ENCODE results near the gene SLC35F1.

The SLC35F1 gene

DNA sequence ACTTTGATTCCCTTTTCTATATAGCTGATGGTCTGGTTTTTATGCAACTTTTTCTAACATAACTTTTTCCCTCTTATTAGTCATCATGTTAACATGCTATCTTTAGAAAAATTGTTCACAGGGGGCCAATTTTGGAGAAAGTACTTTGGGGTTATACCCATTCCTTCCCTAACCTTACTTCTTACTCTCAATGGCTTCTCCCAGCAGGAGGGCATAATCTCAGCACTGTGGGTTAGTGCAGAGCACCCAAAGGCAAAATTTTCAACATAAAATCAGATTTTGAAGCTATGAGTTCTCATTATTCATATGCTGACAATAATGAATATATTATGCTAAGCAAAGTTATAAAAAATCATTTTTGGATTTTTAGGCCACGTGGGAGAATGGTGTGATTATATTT is 299.2 kb downstream of the SLC35F1 start:
- DNase-seq: no peak

DNA sequence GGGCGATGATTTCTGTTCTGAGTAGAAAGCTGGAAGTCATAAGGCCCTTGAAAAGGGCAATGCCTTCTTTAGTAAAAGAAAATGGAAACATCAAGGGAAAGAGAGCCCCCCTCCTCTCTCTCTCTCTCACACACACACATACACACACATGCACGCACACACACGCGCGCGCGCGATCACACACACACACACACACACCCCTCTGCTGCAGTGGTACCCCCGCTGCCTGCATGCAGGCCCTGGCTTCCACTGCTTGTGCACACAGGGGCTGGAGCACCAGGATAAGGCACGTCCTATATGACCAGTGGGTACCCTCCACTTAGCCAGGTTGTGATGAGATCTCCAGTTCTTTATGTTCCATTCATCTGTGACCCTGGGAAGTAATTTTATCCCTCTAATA is 300.9 kb downstream of the SLC35F1 start:
- peak; percentile 45 for DNase-seq

DNA sequence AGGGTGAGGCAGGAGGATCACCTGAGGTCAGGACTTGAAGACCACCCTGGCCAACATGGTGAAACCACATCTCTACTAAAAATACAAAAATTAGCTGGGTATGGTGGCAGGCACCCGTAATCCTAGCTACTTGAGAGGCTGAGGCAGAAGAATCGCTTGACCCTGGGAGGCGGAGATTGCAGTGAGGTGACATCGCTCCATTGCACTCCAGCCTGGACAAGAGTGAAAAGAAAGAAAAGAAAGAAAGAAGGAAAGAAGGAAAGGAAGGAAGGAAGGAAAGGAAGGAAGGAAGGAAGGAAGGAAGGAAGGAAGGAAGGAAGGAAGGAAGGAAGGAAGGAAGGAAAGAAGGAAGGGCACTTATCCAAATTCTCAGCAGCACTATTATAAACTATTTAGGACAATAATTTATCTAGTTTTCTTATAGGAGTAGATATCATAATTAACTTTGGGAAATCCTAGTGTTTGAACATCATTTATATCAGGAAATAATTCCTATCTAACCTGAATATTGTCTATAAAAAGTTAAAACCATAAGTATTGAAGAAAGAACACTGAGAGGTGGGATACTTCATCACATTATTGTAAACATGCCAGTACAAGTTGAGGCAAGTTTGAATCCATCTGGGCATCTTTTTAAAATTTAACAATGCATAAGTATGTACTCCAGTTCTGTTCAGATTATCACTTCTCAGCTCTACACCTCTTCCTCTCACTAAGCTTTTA is 305.5 kb downstream of the SLC35F1 start:
- DNase-seq: no peak

DNA sequence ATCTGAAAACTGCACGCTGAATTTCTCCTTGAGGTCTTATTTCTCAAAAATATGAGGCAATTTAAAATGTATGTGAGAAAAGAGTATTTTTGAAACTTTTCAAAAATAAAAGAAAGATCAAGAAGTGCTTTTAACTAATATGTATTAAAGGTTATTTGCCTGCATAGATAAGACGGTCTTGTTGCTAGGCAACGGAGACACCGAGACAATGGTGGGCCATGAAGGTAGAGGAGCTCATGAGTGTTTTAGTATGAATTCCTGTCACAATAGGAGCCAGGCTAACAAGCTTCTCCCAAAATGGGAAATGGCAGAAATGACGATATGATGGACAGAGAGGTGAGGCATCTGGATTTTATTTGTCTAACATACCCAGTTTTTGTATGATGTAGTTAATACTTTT is 308.2 kb downstream of the SLC35F1 start:
- no peak for DNase-seq

DNA sequence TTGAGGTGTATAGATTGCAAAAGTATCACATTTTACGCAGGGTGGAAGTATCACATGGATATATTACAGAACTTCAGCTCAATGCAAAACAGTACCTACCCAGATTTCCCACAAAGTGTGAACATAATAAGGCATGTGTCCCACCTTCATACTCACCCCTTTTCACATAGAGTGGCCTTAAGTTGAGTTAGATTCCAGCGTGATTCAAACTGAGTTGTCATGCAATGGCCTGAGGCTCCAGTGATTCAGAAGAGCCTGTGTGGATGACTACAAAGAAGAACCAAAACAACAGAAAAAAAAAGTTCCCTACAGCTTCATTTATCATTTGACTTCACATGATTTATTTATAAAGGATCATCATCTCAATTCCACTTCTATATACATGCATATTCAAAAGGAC is 309.7 kb downstream of the SLC35F1 start:
- no peak for DNase-seq

DNA sequence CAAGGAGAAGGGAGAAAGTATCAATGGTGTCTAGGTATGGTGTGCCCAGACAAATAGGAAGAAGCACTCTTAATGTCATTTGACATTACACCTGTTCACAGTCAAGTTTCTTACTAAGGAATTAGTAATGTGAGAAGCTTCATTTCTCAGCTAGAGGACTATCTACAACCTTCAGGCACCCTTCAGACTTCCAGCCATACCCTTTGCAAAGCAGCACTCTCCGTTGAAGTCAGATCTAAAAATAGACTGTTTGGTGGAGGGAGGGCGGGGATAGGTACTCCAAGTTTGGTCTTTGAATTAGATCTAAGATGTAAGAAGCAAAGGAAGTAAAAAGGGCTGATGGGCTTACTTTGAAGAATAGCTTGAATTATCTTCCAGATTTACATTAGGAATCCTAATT is 311.1 kb downstream of the SLC35F1 start:
- no peak for DNase-seq

DNA sequence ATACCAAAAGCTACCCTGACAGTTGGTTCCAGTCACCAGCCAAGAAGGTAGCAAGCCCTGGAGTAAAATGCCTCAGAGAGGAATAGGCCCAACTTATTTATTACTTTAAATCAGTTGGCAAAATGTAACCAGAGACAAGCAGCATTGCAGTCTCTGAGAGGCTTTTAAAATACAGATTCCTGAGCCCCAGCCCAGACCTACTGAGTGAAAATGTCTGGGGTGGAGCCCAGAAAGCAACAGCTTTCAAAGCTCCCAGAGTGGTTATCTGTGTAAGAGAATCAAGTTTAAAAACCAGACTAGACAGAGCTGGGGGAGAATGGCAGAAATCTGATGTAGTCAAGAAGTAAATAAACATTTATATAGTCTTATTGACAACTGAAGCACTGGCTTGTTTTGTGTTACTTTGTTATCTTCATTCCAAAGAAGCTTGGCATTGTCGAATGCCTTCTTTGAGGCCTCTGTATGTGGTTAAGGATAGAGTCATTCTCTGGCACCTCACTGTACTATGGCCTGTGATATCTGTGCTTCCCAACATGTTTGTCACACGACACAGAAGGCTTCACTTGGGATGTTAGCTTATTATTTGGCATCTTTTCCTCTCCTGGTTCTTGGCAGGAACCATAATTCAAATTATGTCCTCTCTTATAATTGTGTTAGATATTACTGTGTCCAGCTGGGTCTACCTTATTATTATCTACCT is 313.5 kb downstream of the SLC35F1 start:
- no peak for DNase-seq

DNA sequence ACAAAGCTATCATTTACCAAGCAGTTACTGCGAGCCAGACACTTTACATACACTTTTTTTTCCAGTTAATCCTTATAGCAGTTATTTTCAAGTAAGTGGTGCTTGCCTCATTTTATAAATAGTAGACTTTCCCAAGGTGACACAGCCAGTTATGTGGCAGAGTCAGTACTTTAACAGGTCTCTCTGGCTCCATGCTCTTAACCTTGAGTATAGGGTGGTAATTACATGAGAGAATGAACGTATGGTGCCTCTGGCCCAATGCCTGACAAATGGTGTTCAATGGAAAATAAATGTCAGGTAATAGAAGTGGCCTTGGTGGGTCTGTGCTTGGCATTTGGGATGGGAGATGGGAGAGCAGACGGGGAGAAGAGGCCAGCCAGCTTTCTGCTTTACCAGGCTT is 316.3 kb downstream of the SLC35F1 start:
- DNase-seq: no peak

DNA sequence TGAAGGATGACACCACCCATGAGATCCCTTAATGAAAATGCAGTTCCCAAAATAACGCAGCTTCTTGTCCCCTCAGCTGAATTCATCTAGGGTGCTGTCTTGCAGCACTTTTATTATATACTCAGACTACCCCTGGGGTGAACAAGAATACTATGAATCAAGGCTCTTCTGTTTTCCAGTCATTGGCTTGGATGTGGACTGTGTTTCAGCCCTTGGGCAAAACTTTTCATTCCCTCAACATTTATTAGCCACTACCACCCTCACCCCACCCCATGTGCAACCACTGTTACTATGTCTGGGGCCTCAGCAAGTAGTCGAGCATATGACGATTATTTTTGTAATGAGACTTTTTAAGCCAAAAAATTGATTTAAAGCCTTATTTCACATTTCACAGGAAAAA is 321.8 kb downstream of the SLC35F1 start:
- DNase-seq: no peak

DNA sequence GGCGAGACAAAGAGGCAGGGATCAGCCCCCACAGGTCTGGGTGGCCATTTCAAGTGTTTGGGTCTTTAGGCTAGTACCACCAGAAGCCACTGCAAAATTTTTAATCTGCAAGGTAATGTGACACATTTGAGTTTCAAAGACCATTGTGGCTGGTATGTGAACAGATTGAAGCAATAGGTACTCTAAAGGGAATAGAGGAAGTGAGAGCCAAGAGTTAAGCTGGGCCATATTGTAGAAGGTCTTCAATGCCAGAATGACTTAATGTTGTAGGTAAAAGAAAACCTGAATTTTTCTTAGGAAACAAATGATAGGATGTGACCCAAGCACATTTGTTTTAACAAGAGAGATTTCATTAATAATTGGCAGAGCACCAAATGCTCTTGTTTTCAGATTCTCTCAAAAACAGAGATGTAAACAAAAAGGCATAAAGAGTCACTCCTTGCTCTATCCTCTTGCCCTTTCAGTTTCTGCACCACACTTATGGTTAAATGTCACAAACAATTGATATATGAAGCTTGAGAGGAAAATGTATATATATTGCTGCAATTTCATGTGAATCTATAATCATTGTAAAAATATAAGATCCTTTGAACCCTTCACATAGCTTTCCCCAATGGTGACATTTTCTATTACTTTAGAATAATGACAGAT is 333.9 kb downstream of the SLC35F1 start:
- no peak for DNase-seq

DNA sequence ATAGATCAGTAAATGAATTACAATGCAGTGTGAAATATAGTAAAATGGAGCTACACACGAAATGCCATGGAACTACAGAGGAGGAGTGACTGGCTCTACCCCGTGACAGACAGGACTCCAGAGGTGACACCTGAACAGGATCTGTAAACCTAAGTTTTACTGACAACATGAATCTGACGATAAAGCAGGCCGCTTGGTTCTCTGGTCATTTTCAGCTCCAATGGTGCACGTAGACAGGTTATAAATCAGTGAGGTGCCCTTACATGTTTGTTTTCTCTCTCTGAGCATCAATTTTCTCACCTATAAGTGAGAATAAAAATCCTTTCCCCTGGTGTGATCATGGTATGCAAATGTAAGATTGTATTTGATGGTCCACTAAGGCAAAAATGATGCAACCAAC is 339.3 kb downstream of the SLC35F1 start:
- no peak for DNase-seq

DNA sequence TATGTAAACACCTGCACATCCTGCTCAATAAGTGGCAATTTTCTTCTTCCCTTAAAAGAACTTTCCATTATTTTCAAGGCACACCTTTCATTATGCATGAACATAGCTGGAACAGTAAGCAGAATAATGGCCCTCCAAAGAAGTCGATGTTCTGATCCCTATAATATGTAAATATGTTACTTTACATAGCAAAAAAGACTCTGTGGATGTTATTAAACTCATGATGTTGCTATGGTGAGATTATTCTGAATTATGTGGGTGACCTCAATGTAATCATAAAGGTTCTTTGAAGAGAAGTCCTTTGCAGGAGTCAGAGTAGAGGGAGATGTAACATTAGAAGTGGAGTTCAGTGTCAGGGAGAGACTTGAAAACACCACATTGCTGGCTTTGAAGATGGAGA is 341.1 kb downstream of the SLC35F1 start:
- no peak for DNase-seq

DNA sequence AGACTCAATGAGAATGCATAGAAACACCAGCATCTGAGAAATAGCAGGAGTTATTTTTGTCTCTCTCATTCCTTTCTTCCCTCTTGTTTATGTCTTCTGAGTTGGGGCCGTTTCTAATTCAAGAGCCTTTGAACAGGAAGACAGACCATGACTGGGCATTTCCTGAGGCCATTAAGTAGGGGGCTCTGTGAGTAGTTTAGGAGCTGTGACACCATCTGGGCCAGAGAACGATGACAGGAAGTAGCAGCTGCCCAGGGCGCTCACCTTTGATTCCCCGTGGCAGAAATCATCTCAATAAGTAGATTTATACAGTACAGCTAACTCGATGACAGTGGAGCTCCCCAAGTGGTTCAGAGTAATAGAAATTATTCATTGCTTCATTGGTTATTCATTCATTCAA is 342.6 kb downstream of the SLC35F1 start:
- DNase-seq: no peak

DNA sequence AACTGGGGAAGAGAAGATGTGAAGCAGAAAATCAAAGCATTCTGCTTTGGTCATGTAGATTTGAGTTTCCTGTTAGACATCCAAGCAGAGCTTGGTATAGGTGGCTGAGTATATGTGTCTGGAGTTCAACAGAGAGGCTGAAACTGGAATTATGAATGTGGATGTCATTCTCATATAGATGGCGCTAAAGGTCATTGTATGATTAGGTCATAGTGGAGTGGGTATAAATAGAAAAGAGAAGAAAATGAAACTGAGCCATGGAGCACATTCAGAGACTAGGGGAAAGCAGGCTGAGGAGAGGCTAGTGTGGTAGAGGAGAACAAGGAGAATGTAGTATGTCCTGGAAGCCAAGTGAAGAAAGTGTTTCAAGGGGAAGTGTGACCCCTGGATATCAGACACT is 345.4 kb downstream of the SLC35F1 start:
- DNase-seq: no peak

DNA sequence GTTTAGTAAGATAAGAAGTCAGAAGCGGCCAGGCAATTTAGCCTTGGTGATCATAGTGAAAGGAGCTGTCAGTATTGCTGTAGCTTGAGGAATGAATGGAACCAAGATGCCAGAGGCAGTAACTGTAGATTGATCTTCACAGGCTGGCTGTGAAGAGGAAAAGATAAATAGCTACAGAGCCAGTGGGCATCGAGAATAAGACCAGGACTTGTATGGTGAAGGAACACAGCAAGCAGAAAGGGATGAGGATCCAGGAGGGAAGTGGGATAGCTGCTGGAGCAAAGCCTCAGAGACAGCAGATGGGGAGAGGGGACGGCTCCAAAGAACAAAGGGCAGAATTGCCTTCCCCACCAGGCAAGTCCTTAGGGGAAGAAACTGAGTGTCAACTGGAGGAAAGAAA is 346.7 kb downstream of the SLC35F1 start:
- no peak for DNase-seq

DNA sequence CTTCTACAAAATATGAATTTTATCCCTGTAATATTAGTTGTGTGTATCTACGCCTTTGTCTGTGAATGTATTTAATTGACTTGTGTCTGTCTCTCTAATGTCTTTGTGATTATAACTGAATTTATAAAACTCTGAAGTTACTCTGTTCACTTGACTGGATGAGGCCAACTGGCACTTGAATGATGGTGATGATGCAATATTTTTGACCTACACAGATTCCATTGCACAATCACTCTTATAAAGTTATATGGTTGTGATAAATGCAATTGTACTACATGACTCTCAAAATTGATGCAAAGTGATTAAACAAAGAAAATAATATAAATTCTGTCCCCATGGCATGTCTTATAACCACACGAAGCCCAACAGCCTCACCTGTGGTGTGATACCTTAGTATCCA is 353.8 kb downstream of the SLC35F1 start:
- no peak for DNase-seq

DNA sequence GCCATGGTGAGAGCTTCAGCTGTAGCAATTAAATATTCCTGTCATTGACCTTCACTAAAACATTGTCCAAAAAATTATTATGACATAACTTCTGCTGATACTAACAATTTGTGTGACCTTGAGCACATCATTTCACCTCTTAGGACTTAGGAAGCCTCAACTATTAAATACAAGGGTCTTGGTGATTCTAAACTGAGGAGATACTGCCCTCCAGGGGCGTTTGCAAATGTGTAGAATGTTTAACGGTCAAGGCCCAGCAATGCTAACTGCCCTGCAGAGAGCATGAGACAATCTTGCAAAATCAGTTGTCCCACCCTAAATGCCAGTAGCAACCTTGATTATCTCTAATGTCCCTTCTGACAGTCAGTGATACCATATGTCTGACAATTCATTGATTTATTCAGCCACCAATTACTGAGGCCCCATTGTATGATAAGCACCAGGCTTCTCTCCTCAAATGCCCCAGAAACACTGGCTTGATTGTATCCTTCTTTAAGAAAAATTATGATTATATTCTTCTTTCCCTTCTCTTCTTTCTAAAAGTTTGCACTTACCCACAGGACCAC is 356.9 kb downstream of the SLC35F1 start:
- DNase-seq: peak; percentile 24

DNA sequence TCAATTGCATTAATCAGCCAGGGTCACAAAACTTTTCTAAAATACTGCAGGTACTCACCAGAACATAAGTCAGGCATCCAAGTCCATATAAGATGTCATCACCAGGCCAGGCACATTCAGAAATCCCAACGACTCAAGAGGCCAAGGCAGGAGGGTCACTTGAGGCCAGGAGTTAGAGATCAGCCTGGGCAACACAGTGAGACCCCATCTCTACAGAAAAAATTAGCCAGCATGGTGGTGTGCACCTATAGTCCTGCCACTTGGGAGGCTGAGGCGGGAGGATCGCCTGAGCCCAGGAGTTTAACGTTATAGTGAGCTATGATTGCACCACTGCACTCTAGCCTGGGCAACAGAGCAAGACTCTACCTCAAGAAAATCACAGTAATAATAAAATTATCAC is 362.6 kb downstream of the SLC35F1 start:
- no peak for DNase-seq

DNA sequence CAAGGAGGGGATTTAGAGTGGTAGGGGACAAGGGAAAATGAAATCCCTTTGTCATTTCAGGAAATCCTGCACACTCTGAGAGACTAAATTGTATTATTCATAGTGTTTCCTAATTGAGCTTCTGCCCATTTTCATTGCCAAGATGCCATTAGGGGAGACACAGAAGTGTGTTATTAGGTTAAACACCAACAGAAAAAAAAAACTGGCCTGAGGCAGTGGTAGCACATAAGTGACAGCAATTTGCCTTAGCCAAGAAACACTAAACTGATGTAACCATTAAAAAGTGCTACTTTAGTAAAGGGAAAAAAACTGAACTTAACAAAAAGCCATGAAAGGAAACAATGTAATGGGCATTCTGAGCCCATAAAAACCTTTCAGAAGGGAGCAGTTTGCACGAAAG is 370.6 kb downstream of the SLC35F1 start:
- DNase-seq: no peak

DNA sequence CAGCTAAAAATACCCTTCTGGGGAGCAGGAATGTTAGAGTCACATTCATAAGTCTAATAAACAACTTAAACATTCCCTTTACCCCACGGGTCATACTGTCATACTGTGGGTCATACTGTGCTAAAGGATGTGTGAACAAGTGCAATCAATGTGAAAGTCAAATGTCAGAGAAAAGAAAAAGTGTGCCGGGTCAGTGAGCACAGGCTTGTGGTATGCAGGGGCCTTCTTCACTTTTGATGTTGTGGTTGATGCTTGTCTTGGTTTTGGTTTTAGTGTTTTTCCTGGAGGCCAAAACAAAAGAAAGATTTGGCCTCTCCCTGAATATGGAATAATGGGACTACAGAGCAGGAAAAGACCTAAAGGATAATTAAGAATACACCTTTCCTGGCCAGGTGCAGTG is 373.1 kb downstream of the SLC35F1 start:
- no peak for DNase-seq

DNA sequence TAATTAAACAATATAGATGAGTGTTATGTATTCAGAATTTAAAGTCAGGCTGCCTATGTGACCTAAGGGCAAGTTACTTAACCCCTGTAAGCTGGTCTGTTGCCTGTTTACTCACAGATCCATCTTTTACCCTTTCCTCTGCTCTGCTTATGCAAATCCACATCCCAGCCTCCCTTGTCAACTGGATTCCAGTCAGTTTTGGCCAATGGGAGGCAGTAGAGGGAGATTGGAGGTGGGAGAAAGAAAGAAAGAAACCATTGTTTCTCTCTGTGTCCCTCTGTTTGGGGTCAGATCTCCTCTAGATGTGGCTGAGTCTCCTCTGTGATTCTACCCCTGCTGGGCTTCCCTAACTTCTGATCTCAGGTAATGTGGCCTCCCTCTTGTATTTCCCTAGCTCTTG is 374.2 kb downstream of the SLC35F1 start:
- no peak for DNase-seq

DNA sequence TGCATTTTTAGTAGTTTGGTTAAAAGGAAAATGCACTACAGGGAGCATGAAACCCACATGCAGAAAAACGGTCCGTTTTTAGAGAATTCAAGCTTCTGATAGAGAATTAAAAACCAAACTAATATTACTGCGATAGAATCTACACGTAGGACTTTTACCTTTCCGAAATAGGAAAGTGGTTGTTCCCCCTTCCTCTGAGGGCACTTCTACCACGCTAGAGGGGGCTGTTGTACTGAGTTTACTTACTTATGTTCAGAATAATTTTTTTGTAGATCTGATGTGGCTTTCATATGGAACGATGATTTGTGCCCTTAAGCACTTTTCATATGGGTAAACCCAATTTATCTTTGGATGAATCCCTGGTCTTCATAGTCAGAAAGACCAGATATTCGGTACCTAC is 376.7 kb downstream of the SLC35F1 start:
- peak; percentile 66 for DNase-seq

DNA sequence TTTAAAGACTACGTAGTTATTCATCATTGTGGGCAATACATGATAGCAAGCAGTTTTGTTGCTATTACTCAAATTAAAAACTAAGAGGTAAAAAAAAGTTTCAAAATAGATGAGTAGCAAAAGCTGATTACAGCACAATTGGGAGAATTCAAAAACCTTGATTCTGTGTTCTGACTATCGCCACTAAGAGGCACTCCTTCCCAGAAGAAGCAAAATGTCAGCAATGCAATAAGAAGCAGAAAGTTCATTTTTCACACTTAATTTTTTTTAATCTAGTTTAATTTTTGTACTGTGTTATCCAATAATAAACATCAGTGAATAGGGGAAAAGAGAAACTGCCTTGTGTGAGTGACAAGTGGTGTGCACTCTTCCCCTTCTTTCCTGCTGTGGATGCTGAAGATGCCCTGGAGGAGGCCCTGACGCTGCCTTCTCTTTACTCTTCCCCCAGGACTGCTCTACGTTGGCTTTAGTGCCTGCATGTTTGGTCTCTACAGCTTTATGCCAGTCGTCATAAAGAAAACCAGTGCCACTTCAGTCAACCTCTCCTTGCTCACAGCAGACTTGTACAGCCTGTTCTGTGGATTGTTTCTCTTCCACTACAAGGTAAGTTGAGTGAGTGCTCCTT is 377.8 kb downstream of the SLC35F1 start:
- DNase-seq: peak; percentile 14

DNA sequence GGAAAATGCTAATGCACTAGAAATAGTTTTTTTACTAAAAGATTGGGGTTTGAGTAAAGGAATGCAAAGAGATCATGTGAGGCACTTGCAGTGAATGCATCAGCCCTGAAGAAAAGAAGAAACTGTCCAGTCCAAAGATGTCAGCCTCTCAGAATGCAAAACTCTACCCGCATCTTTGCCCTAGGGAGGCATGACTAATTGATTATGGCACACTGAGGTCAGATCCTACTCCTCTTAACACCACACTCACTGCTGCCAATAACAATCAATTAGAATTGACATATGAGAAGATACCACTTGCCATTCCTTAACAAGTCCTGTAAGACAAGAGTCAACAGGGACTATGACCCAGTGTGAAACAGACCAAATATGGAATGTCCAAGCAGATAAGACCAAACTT is 378.7 kb downstream of the SLC35F1 start:
- no peak for DNase-seq

All from NCI-H1092 treated with DMSO at 0.1 percent for 48 hours (cell line).